ENCODE measurements around the gene TSSK6.
A peak's percentile ranks its signal among the peaks of the same experiment; 100 is the strongest.

Gene TSSK6

GRCh38 chr19:19517235-19517619, 1.9 kb upstream of the TSSK6 start:
- peaks cover 38% of the 10 kb centered on the region for H3K4me1 Mint-ChIP-seq
- peaks cover 37% of the 10 kb centered on the region for H3K36me3 Mint-ChIP-seq
- CTCF ChIA-PET: interaction anchor here (0.9 kb wide), 1 partner anchor 37 kb away, joined by 3 read pairs; no protein-coding TSS in a partner anchor
- H3K4me3 Mint-ChIP-seq: peak overlapping the region; percentile 92
- no peaks in the 10 kb centered on the region for H3K27me3 Mint-ChIP-seq
- no peak for DNase-seq
- no peaks in the 10 kb centered on the region for H3K9me3 Mint-ChIP-seq
- peak overlapping the region; percentile 94 for H3K27ac Mint-ChIP-seq

GRCh38 chr19:19515642-19516519, 533 bp upstream of the TSSK6 start, which contains the start of gene NDUFA13:
TSS of gene NDUFA13 (plus strand) at chr19:19516225. CDS start at chr19:19516239, 14 bp downstream.
- Mint-ChIP-seq H3K27ac (peak within 1 kb of the TSS; percentile 94), H3K4me1 (peaks cover 36% of the 10 kb centered on the region), H3K27me3 (no peaks in the 10 kb centered on the region), H3K4me3 (peak within 1 kb of the TSS; percentile 92), H3K36me3 (peaks cover 33% of the 10 kb centered on the region), H3K9me3 (no peaks in the 10 kb centered on the region)
- CTCF ChIA-PET: interaction anchor here (0.9 to 1.5 kb wide), 4 partner anchors 16 to 155 kb away, joined by 3 to 4 read pairs (median 3); no protein-coding TSS in a partner anchor
- peak; percentile 95 for DNase-seq

GRCh38 chr19:19514215-19514657, 1.1 kb downstream of the TSSK6 start:
- Mint-ChIP-seq H3K4me3 (no peak overlapping the region), H3K36me3 (peaks cover 18% of the 10 kb centered on the region), H3K9me3 (no peaks in the 10 kb centered on the region), H3K27ac (no peak overlapping the region), H3K4me1 (peaks cover 26% of the 10 kb centered on the region), H3K27me3 (no peaks in the 10 kb centered on the region)
- CTCF ChIA-PET: no interaction called here
- DNase-seq: no peak

- no peak for DNase-seq
- H3K4me3 Mint-ChIP-seq: peak overlapping the region; percentile 35
- CTCF ChIA-PET: no interaction called here
- peaks cover 16% of the 10 kb centered on the region for H3K36me3 Mint-ChIP-seq
- no peaks in the 10 kb centered on the region for H3K9me3 Mint-ChIP-seq
- H3K4me1 Mint-ChIP-seq: peaks cover 23% of the 10 kb centered on the region
- H3K27me3 Mint-ChIP-seq: no peaks in the 10 kb centered on the region
- H3K27ac Mint-ChIP-seq: no peak overlapping the region
Observed at GRCh38 chr19:19513682-19514081, 1.7 kb downstream of the TSSK6 start.

GRCh38 chr19:19510432-19510831, 4.9 kb downstream of the TSSK6 start:
- H3K4me1 Mint-ChIP-seq: peaks cover 3% of the 10 kb centered on the region
- CTCF ChIA-PET: no interaction called here
- no peak for DNase-seq
- no peaks in the 10 kb centered on the region for H3K9me3 Mint-ChIP-seq
- no peaks in the 10 kb centered on the region for H3K27me3 Mint-ChIP-seq
- H3K27ac Mint-ChIP-seq: no peak overlapping the region
- no peak overlapping the region for H3K4me3 Mint-ChIP-seq
- peaks cover 22% of the 10 kb centered on the region for H3K36me3 Mint-ChIP-seq

GRCh38 chr19:19508217-19508616, 7.1 kb downstream of the TSSK6 start:
- CTCF ChIA-PET: interaction anchor here (1.3 kb wide), 1 partner anchor 18 kb away, joined by 4 read pairs; no protein-coding TSS in a partner anchor
- no peaks in the 10 kb centered on the region for H3K4me1 Mint-ChIP-seq
- H3K27me3 Mint-ChIP-seq: no peaks in the 10 kb centered on the region
- H3K36me3 Mint-ChIP-seq: peaks cover 28% of the 10 kb centered on the region
- no peak for DNase-seq
- no peak overlapping the region for H3K27ac Mint-ChIP-seq
- no peaks in the 10 kb centered on the region for H3K9me3 Mint-ChIP-seq
- no peak overlapping the region for H3K4me3 Mint-ChIP-seq

GRCh38 chr19:19507354-19507753, 8.0 kb downstream of the TSSK6 start:
- H3K27ac Mint-ChIP-seq: peak overlapping the region; percentile 55

GRCh38 chr19:19506592-19506991, 8.8 kb downstream of the TSSK6 start:
- Mint-ChIP-seq H3K4me1 (no peaks in the 10 kb centered on the region), H3K27ac (no peak overlapping the region), H3K36me3 (peaks cover 44% of the 10 kb centered on the region), H3K27me3 (no peaks in the 10 kb centered on the region), H3K9me3 (no peaks in the 10 kb centered on the region), H3K4me3 (no peak overlapping the region)
- no peak for DNase-seq
- CTCF ChIA-PET: no interaction called here

More at GRCh38 chr19:19507354-19507753, 8.0 kb downstream of the TSSK6 start:
- peaks cover 36% of the 10 kb centered on the region for H3K36me3 Mint-ChIP-seq
- H3K4me3 Mint-ChIP-seq: no peak overlapping the region
- H3K9me3 Mint-ChIP-seq: no peaks in the 10 kb centered on the region
- CTCF ChIA-PET: interaction anchor here (1.3 kb wide), 1 partner anchor 17 kb away, joined by 4 read pairs; no protein-coding TSS in a partner anchor
- no peak for DNase-seq
- no peaks in the 10 kb centered on the region for H3K4me1 Mint-ChIP-seq
- H3K27me3 Mint-ChIP-seq: no peaks in the 10 kb centered on the region

GRCh38 chr19:19505669-19506326, 9.6 kb downstream of the TSSK6 start:
- peaks cover 49% of the 10 kb centered on the region for H3K36me3 Mint-ChIP-seq
- H3K4me3 Mint-ChIP-seq: no peak overlapping the region
- H3K27me3 Mint-ChIP-seq: no peaks in the 10 kb centered on the region
- no peaks in the 10 kb centered on the region for H3K9me3 Mint-ChIP-seq
- CTCF ChIA-PET: no interaction called here
- no peak for DNase-seq
- H3K4me1 Mint-ChIP-seq: no peaks in the 10 kb centered on the region
- H3K27ac Mint-ChIP-seq: peak overlapping the region; percentile 55

GRCh38 chr19:19504754-19505668, 10.3 kb downstream of the TSSK6 start:
- H3K27ac Mint-ChIP-seq: no peak overlapping the region
- no peaks in the 10 kb centered on the region for H3K4me1 Mint-ChIP-seq
- CTCF ChIA-PET: no interaction called here
- no peaks in the 10 kb centered on the region for H3K9me3 Mint-ChIP-seq
- H3K36me3 Mint-ChIP-seq: peaks cover 54% of the 10 kb centered on the region
- no peaks in the 10 kb centered on the region for H3K27me3 Mint-ChIP-seq
- no peak overlapping the region for H3K4me3 Mint-ChIP-seq
- no peak for DNase-seq

GRCh38 chr19:19502808-19503602, 12.3 kb downstream of the TSSK6 start:
- Mint-ChIP-seq H3K27me3 (no peaks in the 10 kb centered on the region), H3K4me3 (no peak overlapping the region), H3K36me3 (peaks cover 59% of the 10 kb centered on the region), H3K27ac (peak overlapping the region; percentile 39), H3K4me1 (no peaks in the 10 kb centered on the region), H3K9me3 (no peaks in the 10 kb centered on the region)
- no peak for DNase-seq
- CTCF ChIA-PET: no interaction called here

GRCh38 chr19:19502281-19502680, 13.1 kb downstream of the TSSK6 start:
- H3K36me3 Mint-ChIP-seq: peaks cover 56% of the 10 kb centered on the region
- CTCF ChIA-PET: no interaction called here

GRCh38 chr19:19501798-19502197, 13.6 kb downstream of the TSSK6 start:
- no peaks in the 10 kb centered on the region for H3K9me3 Mint-ChIP-seq
- H3K36me3 Mint-ChIP-seq: peaks cover 57% of the 10 kb centered on the region
- no peaks in the 10 kb centered on the region for H3K4me1 Mint-ChIP-seq
- no peak overlapping the region for H3K4me3 Mint-ChIP-seq
- CTCF ChIA-PET: no interaction called here
- no peaks in the 10 kb centered on the region for H3K27me3 Mint-ChIP-seq
- H3K27ac Mint-ChIP-seq: no peak overlapping the region
- no peak for DNase-seq

More at GRCh38 chr19:19502281-19502680, 13.1 kb downstream of the TSSK6 start:
- Mint-ChIP-seq H3K4me3 (no peak overlapping the region), H3K9me3 (no peaks in the 10 kb centered on the region), H3K27me3 (no peaks in the 10 kb centered on the region), H3K4me1 (no peaks in the 10 kb centered on the region), H3K27ac (no peak overlapping the region)
- no peak for DNase-seq

Measured in activated naive CD4-positive, alpha-beta T cell treated with anti-CD3 and anti-CD28 coated beads, Interleukin-2, amount 10 ng/mL, durations not matched to agents 7 days and 5 days (primary cell).